Panc1 (cell line): ENCODE measurements around the gene A2ML1. TPM values are rescaled to one million over a fixed set of nuclear protein-coding genes. Genes with fewer than 3 reads are reported as not detected.

Experiments
- ATAC-seq: fragments of 200-7000 bp; cut with Tn5 transposase; 2 replicates; pipeline ENCODE4 v1.9.1; 2020; ENCODE audit warnings: mild to moderate bottlenecking, moderate library complexity
- BruUV-seq: library from RNA; stranded (reverse); fragments of 400-500 nt; replicated peaks from 2 replicates; lab custom pipeline; 2021; lab: Mats Ljungman, UMichigan
- CTCF ChIA-PET: fragments of 300-600 bp; sonication (Branson Sonifier 250); formaldehyde crosslinking; loops from one replicate; lab custom pipeline; 2022; ENCODE audit warnings: antibody characterized with exemption; lab: Charles Lee
- POLR2A ChIA-PET: fragments of 300-600 bp; sonication (Branson Sonifier 250); formaldehyde crosslinking; loops from one replicate; lab custom pipeline; 2022; ENCODE audit warnings: antibody characterized with exemption; lab: Charles Lee
- DNase-seq: peaks from one replicate; pipeline ENCODE4 v3.0.0-alpha.2; 2010; ENCODE audit warnings: low read depth, low spot score
- H3K27ac ChIP-seq: 2 replicates; pipeline ENCODE4 v1.5.1; 2011; ENCODE audit warnings: mild to moderate bottlenecking, low read length, inconsistent platforms
- H3K27me3 ChIP-seq: fragments of 200-500 bp; sonication (Bioruptor generic); 2 replicates; pipeline ENCODE4 v1.6.0; 2014; ENCODE audit warnings: low read length, inconsistent platforms; ENCODE audit not compliant: control insufficient read depth, insufficient read depth
- H3K36me3 ChIP-seq: fragments of 200-500 bp; sonication (Bioruptor generic); 2 replicates; pipeline ENCODE4 v1.5.1; 2014; ENCODE audit warnings: inconsistent platforms, mild to moderate bottlenecking, low read length, moderate library complexity; ENCODE audit not compliant: control insufficient read depth, insufficient read depth
- H3K4me1 ChIP-seq: 2 replicates; pipeline ENCODE4 v1.5.1; 2011; ENCODE audit warnings: inconsistent platforms, mild to moderate bottlenecking, low read length, moderate library complexity; ENCODE audit not compliant: control insufficient read depth, insufficient read depth
- H3K4me3 ChIP-seq, 2 experiments: 2 replicates each; pipeline ENCODE4 v1.5.1; 2011 to 2012; ENCODE audit warnings: low read depth in 2 of 2, low read length in 2 of 2, mild to moderate bottlenecking in 2 of 2, inconsistent platforms in 1 of 2, moderate library complexity in 1 of 2
- H3K9me3 ChIP-seq: fragments of 200-500 bp; sonication (Bioruptor generic); 2 replicates; pipeline ENCODE4 v1.5.1; 2014; ENCODE audit warnings: low read depth, mild to moderate bottlenecking, inconsistent platforms, low read length, moderate library complexity; ENCODE audit not compliant: control insufficient read depth, insufficient read depth
- POLR2AphosphoS5 ChIP-seq: IDR thresholded peaks from 2 replicates; pipeline ENCODE4 v1.6.1; 2012; ENCODE audit warnings: mild to moderate bottlenecking, low read depth, low read length, moderate library complexity
- SIN3A ChIP-seq: IDR thresholded peaks from 2 replicates; pipeline ENCODE4 v1.6.1; 2012; ENCODE audit warnings: low read depth, mild to moderate bottlenecking, low read length, moderate library complexity, borderline replicate concordance; ENCODE audit not compliant: insufficient read depth
- TCF7L2 ChIP-seq: IDR thresholded peaks from 2 replicates; pipeline ENCODE4 v1.6.1; 2011; ENCODE audit warnings: mild to moderate bottlenecking, low read depth, low read length, inconsistent platforms
- in situ Hi-C: cut with HindIII; loops from 2 replicates; pipeline ENCODE4 v1.10.0; 2016; ENCODE audit warnings: low sequenced_read_pairs, low pct_unique_long_range_greater_than_20kb
- intact Hi-C: fragments of 100-400 bp; cut with micrococcal nuclease; formaldehyde crosslinking; loops from one replicate; pipeline ENCODE4 v1.10.0; 2022; ENCODE audit not compliant: unreplicated experiment
- total RNA-seq: library from RNA; stranded (reverse); gene quantifications from one replicate; pipeline ENCODE4 v1.2.1, GENCODE V29; 2021; ENCODE audit not compliant: unreplicated experiment
- TF ChIP-seq, protein P1 (sequence below), 2 experiments: IDR thresholded peaks; 2 replicates each; pipeline ENCODE4 v1.6.1; 2011 to 2012; ENCODE audit warnings: low read depth in 2 of 2, control low read depth in 1 of 2, low read length in 1 of 2, mild to moderate bottlenecking in 1 of 2, moderate library complexity in 1 of 2; ENCODE audit not compliant: insufficient read depth in 1 of 2
- TF ChIP-seq, protein P2 (sequence below): fragments of 450-650 bp; IDR thresholded peaks from 2 replicates; pipeline ENCODE4 v1.5.1; 2017; ENCODE audit warnings: mild to moderate bottlenecking

A2ML1 gene
- total RNA-seq, 1 experiment from 2014 or later: not detected

DNA sequence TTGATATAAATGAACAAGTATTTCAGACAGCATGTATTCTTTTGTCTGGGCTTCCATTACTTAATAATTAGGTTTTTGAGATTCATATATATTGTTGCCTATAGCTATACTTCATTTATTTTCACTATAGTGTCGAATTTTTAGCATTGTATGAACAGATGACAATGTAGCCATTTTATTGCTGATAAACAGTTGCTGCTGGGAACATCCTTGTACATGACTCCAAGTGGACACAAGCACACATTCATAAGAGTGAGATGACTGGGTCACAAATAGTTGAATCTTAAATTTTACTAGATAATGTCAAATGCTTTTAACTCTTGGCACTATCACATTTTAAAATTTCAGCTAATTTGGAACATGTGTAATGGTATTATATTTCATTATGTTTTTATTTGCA, 72.6 kb downstream of the A2ML1 start:
- no peaks in the 10 kb centered on the region; the same call in 1 of the 2 replicates for H3K27me3 ChIP-seq
- no peak overlapping the region for H3K4me3 ChIP-seq
- H3K27ac ChIP-seq: no peak overlapping the region
- intact Hi-C loops: loop anchor here (5.0 to 10.0 kb wide), 2 partner anchors 110 to 238 kb away; no protein-coding TSS in a partner anchor
- H3K9me3 ChIP-seq: no peaks in the 10 kb centered on the region
- ChIA-PET POLR2A (no interaction called here), CTCF (no interaction called here)
- DNase-seq: no peak
- TF ChIP-seq, protein P1, sequence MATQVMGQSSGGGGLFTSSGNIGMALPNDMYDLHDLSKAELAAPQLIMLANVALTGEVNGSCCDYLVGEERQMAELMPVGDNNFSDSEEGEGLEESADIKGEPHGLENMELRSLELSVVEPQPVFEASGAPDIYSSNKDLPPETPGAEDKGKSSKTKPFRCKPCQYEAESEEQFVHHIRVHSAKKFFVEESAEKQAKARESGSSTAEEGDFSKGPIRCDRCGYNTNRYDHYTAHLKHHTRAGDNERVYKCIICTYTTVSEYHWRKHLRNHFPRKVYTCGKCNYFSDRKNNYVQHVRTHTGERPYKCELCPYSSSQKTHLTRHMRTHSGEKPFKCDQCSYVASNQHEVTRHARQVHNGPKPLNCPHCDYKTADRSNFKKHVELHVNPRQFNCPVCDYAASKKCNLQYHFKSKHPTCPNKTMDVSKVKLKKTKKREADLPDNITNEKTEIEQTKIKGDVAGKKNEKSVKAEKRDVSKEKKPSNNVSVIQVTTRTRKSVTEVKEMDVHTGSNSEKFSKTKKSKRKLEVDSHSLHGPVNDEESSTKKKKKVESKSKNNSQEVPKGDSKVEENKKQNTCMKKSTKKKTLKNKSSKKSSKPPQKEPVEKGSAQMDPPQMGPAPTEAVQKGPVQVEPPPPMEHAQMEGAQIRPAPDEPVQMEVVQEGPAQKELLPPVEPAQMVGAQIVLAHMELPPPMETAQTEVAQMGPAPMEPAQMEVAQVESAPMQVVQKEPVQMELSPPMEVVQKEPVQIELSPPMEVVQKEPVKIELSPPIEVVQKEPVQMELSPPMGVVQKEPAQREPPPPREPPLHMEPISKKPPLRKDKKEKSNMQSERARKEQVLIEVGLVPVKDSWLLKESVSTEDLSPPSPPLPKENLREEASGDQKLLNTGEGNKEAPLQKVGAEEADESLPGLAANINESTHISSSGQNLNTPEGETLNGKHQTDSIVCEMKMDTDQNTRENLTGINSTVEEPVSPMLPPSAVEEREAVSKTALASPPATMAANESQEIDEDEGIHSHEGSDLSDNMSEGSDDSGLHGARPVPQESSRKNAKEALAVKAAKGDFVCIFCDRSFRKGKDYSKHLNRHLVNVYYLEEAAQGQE (IDR thresholded peaks at IDR 0.05; ENCODE audit: insufficient read depth in 1 of 2, low read depth in 2 of 2, low read length in 1 of 2): no peak
- no peak for TF ChIP-seq POLR2AphosphoS5
- no peak for TF ChIP-seq SIN3A
- TF ChIP-seq, protein P2, sequence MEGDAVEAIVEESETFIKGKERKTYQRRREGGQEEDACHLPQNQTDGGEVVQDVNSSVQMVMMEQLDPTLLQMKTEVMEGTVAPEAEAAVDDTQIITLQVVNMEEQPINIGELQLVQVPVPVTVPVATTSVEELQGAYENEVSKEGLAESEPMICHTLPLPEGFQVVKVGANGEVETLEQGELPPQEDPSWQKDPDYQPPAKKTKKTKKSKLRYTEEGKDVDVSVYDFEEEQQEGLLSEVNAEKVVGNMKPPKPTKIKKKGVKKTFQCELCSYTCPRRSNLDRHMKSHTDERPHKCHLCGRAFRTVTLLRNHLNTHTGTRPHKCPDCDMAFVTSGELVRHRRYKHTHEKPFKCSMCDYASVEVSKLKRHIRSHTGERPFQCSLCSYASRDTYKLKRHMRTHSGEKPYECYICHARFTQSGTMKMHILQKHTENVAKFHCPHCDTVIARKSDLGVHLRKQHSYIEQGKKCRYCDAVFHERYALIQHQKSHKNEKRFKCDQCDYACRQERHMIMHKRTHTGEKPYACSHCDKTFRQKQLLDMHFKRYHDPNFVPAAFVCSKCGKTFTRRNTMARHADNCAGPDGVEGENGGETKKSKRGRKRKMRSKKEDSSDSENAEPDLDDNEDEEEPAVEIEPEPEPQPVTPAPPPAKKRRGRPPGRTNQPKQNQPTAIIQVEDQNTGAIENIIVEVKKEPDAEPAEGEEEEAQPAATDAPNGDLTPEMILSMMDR: no peak
- TF ChIP-seq TCF7L2: no peak
- no peak for ATAC-seq
- in situ Hi-C loops: no loop called here
- BruUV-seq: no TSS peak
- H3K36me3 ChIP-seq: no peaks in the 10 kb centered on the region
- H3K4me1 ChIP-seq: no peaks in the 10 kb centered on the region

GRCh38 chr12:8897081-8897480, 74.7 kb downstream of the A2ML1 start:
- no peaks in the 10 kb centered on the region; the same call in 1 of the 2 replicates for H3K27me3 ChIP-seq
- CTCF ChIA-PET: interaction anchor here (0.6 kb wide), 1 partner anchor 240 kb away, joined by 12 read pairs; no protein-coding TSS in a partner anchor
- no peaks in the 10 kb centered on the region for H3K36me3 ChIP-seq
- no peak for DNase-seq
- no peak overlapping the region for H3K27ac ChIP-seq
- H3K4me3 ChIP-seq: no peak overlapping the region
- POLR2A ChIA-PET: no interaction called here
- H3K4me1 ChIP-seq: no peaks in the 10 kb centered on the region
- in situ Hi-C loops (no loop called here), intact Hi-C loops (loop anchor here (10.0 kb wide), 1 partner anchor 112 kb away; no protein-coding TSS in a partner anchor)
- H3K9me3 ChIP-seq: no peaks in the 10 kb centered on the region
- ATAC-seq: no peak
- no TSS peak for BruUV-seq
- TF ChIP-seq, protein P2: no peak
- TF ChIP-seq POLR2AphosphoS5 (no peak), SIN3A (no peak), TCF7L2 (no peak)
- TF ChIP-seq, protein P1 (IDR thresholded peaks at IDR 0.05; ENCODE audit: insufficient read depth in 1 of 2, low read depth in 2 of 2, low read length in 1 of 2): no peak
